Smooth muscle cell of bladder (primary cell): ENCODE measurements around the gene RUVBL1. TPM values are rescaled to one million over a fixed set of nuclear protein-coding genes. Genes with fewer than 3 reads are reported as not detected.

Experiments
- total RNA-seq: library from RNA; depleted of rRNA; stranded (reverse); fragments of >200 nt; gene quantifications from 2 replicates; pipeline ENCODE4 v1.2.3, GENCODE V29; 2014

RUVBL1 gene
- 52.7 and 62.3 TPM in 2 replicates for total RNA-seq

DNA sequence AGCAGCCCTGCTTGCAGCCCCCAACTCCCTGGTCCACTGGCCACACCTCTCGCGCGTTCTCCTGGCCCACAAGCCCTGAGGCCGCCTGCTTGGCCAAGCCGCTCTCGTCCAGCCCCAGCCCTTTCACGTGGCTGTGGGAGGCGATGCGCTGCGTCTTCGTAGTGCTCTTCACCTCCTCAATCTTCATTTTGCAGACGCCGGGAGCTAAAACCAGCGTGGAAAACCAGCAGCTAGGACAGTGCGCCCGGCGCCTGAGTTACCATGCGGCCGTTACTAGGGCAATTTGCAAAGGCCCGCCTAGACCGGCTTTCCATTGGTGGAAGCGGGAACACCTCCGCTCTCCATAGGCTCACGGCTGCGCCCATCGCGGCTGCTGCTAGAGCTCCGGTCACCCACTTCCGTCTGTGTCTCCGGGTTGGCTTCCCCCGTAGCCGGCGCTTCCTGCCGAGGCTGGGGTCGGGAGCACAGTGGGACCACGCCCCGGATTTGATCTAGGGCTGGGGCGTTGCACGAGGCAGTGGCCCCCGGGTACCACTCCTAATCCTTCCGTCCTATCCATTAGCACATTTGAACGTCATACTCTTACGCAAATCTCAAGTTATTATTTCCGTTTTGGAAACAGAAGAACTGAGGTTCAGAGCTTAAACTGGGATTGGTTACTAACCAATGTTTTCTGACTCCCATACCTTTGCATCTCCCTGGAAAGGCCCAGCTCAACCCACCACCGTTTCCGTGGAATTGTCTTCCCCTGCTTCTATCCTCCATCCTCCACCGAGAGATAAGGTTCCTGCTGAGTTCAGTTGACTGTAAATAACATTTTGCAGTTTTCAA, at the start of gene RUVBL1:
TSS of gene RUVBL1 (minus strand) at position 275 of the 831 bp plus-strand sequence. CDS start at position 187, 88 bp downstream.

GRCh38 chr3:128153156-128154041, 29.8 kb upstream of the RUVBL1 start, which contains the start of gene EEFSEC:
Gene EEFSEC (plus strand): TSS chr3:128153481. CDS start chr3:128153508, 27 bp downstream.

GRCh38 chr3:128051837-128052594, 71.6 kb downstream of the RUVBL1 start, which contains the start of gene SEC61A1:
Gene SEC61A1 (plus strand): TSS chr3:128052437. CDS start chr3:128052553, 116 bp downstream.

Other genes starting within 250 kb of the RUVBL1 start
- gene KBTBD12, start 208.6 kb downstream of the RUVBL1 start, total RNA-seq = not detected in 2 replicates
- 290 and 343 TPM in 2 replicates for gene SEC61A1, start 71.4 kb downstream of the RUVBL1 start, total RNA-seq
- 1.3 and 1.8 TPM in 2 replicates for gene EEFSEC, start 29.7 kb upstream of the RUVBL1 start, total RNA-seq